MM.1S (cell line): ENCODE results near the gene TES.

ENCODE experiments used
- DNase-seq: peaks from one replicate; pipeline ENCODE4 v3.0.0-alpha.2; 2015
- H2AFZ ChIP-seq: fragments of 300-600 bp; sonication (generic); 2 replicates; pipeline ENCODE4 v1.6.0; 2016; ENCODE audit warnings: antibody characterized with exemption, low read length
- H3F3A ChIP-seq: fragments of 300-600 bp; sonication (generic); 2 replicates; pipeline ENCODE4 v1.6.1; 2016; ENCODE audit warnings: mild to moderate bottlenecking, antibody characterized with exemption, low read length, moderate library complexity, mixed read lengths; ENCODE audit not compliant: insufficient read depth
- H3K27ac ChIP-seq: fragments of 300-600 bp; sonication (generic); 2 replicates; pipeline ENCODE4 v1.5.1; 2016; ENCODE audit warnings: mild to moderate bottlenecking, low read length
- H3K27me3 ChIP-seq: fragments of 300-600 bp; sonication (generic); replicated peaks from 2 replicates; pipeline ENCODE4 v1.6.0; 2016; ENCODE audit warnings: low read length; ENCODE audit not compliant: insufficient read depth
- H3K36me3 ChIP-seq: fragments of 300-600 bp; sonication (generic); replicated peaks from 2 replicates; pipeline ENCODE4 v1.6.1; 2016; ENCODE audit warnings: mild to moderate bottlenecking, low read length, mixed read lengths; ENCODE audit not compliant: insufficient read depth
- H3K4me1 ChIP-seq: fragments of 300-600 bp; sonication (generic); 2 replicates; pipeline ENCODE4 v1.6.1; 2016; ENCODE audit warnings: low read length, mixed read lengths
- H3K4me2 ChIP-seq: fragments of 300-600 bp; sonication (generic); 2 replicates; pipeline ENCODE4 v1.6.0; 2016; ENCODE audit warnings: low read depth, low read length
- H3K4me3 ChIP-seq: fragments of 300-600 bp; sonication (generic); 2 replicates; pipeline ENCODE4 v1.5.1; 2016; ENCODE audit warnings: low read length, mixed read lengths
- H3K79me2 ChIP-seq: fragments of 300-600 bp; sonication (generic); 2 replicates; pipeline ENCODE4 v1.6.1; 2016; ENCODE audit warnings: mixed run types, low read length, mixed read lengths
- H3K9ac ChIP-seq: fragments of 300-600 bp; sonication (generic); 2 replicates; pipeline ENCODE4 v1.6.1; 2016; ENCODE audit warnings: low read length, mixed read lengths
- H3K9me2 ChIP-seq: fragments of 300-600 bp; sonication (generic); replicated peaks from 2 replicates; pipeline ENCODE4 v1.6.1; 2016; ENCODE audit warnings: mild to moderate bottlenecking, low read length, mixed read lengths; ENCODE audit not compliant: insufficient read depth
- H3K9me3 ChIP-seq: fragments of 300-600 bp; sonication (generic); replicated peaks from 2 replicates; pipeline ENCODE4 v1.6.1; 2016; ENCODE audit warnings: mild to moderate bottlenecking, low read length, mixed read lengths; ENCODE audit not compliant: insufficient read depth
- H4K20me1 ChIP-seq: fragments of 300-600 bp; sonication (generic); 2 replicates; pipeline ENCODE4 v1.6.1; 2016; ENCODE audit warnings: mild to moderate bottlenecking, low read length, moderate library complexity, mixed read lengths; ENCODE audit not compliant: insufficient read depth
- CTCF ChIP-seq: fragments of 300-600 bp; sonication (generic); IDR thresholded peaks from 2 replicates; pipeline ENCODE4 v1.5.1; 2016; ENCODE audit warnings: antibody characterized with exemption, low read length, mixed read lengths
- EZH2 ChIP-seq: fragments of 300-600 bp; sonication (generic); optimal IDR thresholded peaks from 2 replicates; pipeline ENCODE3; 2017; ENCODE audit warnings: low read depth, mild to moderate bottlenecking, antibody characterized with exemption, low read length, mixed read lengths
- EZH2phosphoT487 ChIP-seq: fragments of 300-600 bp; sonication (generic); IDR thresholded peaks from 2 replicates; pipeline ENCODE4 v1.6.1; 2018; ENCODE audit warnings: antibody characterized with exemption, low read length

TES gene

GRCh38 chr7:116211913-116212596 is 1.7 kb downstream of the TES start:
- peak overlapping the region; percentile 84 for H3K4me2 ChIP-seq
- H3F3A ChIP-seq, result peaks cover 18% of the 10 kb centered on the region
- no peaks in the 10 kb centered on the region for H3K27me3 ChIP-seq
- TF ChIP-seq CTCF (no peak), EZH2phosphoT487 (no peak), EZH2 (no peak)
- H4K20me1 ChIP-seq, result peaks cover 11% of the 10 kb centered on the region
- H3K9me3 ChIP-seq, result no peaks in the 10 kb centered on the region
- H3K27ac ChIP-seq, result peak overlapping the region; percentile 85
- H3K4me3 ChIP-seq, result peak overlapping the region; percentile 74
- H3K9ac ChIP-seq, result peak overlapping the region; percentile 81
- H3K79me2 ChIP-seq, result peaks cover 59% of the 10 kb centered on the region
- H2AFZ ChIP-seq, result no peak overlapping the region
- H3K4me1 ChIP-seq, result peaks cover 16% of the 10 kb centered on the region; the same call in 1 of the 2 replicates
- DNase-seq, result no peak
- no peaks in the 10 kb centered on the region for H3K9me2 ChIP-seq
- H3K36me3 ChIP-seq, result no peaks in the 10 kb centered on the region; the same call in 1 of the 2 replicates

DNA sequence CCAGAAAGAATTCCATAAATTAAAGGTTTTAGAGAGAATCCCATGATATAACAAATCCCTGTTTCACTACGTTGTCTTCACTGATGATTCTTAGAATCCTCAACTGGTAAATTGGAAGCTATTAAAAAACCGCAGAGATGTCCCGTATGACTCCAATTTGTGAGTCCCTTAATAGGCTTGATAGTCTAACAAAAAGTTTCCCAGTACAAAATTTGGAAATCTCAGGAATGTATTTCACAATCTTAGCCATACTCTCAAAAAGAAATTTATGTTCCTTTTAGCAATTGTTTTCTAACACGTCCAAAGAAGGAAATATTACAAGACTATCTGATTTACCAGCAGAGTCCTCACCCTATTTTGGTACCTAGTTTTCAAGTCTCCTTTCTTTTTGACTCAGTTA is 2.5 kb downstream of the TES start:
- Histone ChIP-seq H2AFZ (no peak overlapping the region), H3K4me2 (peak overlapping the region; percentile 84), H3K9ac (no peak overlapping the region), H3F3A (peaks cover 18% of the 10 kb centered on the region), H3K36me3 (no peaks in the 10 kb centered on the region; the same call in 1 of the 2 replicates), H3K4me1 (peaks cover 19% of the 10 kb centered on the region; the same call in 1 of the 2 replicates), H3K27ac (no peak overlapping the region), H3K9me2 (no peaks in the 10 kb centered on the region), H3K9me3 (no peaks in the 10 kb centered on the region), H3K27me3 (no peaks in the 10 kb centered on the region), H3K79me2 (peaks cover 67% of the 10 kb centered on the region), H4K20me1 (peaks cover 15% of the 10 kb centered on the region), H3K4me3 (peak overlapping the region; percentile 74; the same call in 1 of the 2 replicates)
- TF ChIP-seq CTCF (no peak), EZH2 (no peak), EZH2phosphoT487 (no peak)
- no peak for DNase-seq

GRCh38 chr7:116213361-116214130 is 3.2 kb downstream of the TES start:
- Histone ChIP-seq H4K20me1 (peaks cover 22% of the 10 kb centered on the region), H3K9me3 (no peaks in the 10 kb centered on the region), H3K9me2 (no peaks in the 10 kb centered on the region), H3F3A (peaks cover 18% of the 10 kb centered on the region), H3K27me3 (no peaks in the 10 kb centered on the region), H3K36me3 (no peaks in the 10 kb centered on the region; the same call in 1 of the 2 replicates), H3K27ac (no peak overlapping the region), H3K4me1 (peaks cover 24% of the 10 kb centered on the region; the same call in 1 of the 2 replicates), H3K79me2 (peaks cover 73% of the 10 kb centered on the region), H2AFZ (no peak overlapping the region), H3K9ac (no peak overlapping the region), H3K4me2 (no peak overlapping the region), H3K4me3 (no peak overlapping the region)
- TF ChIP-seq CTCF, result no peak
- TF ChIP-seq EZH2, result no peak
- no peak for TF ChIP-seq EZH2phosphoT487
- DNase-seq, result no peak
